Kasumi-1 (cell line): ENCODE data around the gene DAP.

Experiments used
- DNase-seq, 2 experiments: peaks; one replicate each; lab custom pipeline; 2025; lab: John Stamatoyannopoulos, UW

Gene DAP

GRCh38 chr5:10689391-10690081, 71.5 kb downstream of the DAP start:
- no peak for DNase-seq

- DNase-seq = no peak
Measured at GRCh38 chr5:10688651-10689171, 72.3 kb downstream of the DAP start.

GRCh38 chr5:10686890-10687289, 74.1 kb downstream of the DAP start:
- no peak for DNase-seq

- DNase-seq = no peak
Measured at GRCh38 chr5:10685115-10685521, 75.9 kb downstream of the DAP start.

GRCh38 chr5:10684303-10685086, 76.5 kb downstream of the DAP start:
- no peak for DNase-seq

- DNase-seq = no peak
Measured at GRCh38 chr5:10682801-10683525, 78.1 kb downstream of the DAP start.

GRCh38 chr5:10681731-10682679, 79.0 kb downstream of the DAP start:
- DNase-seq = peak; percentile 99

- DNase-seq = peak; percentile 31 to 40
Measured at GRCh38 chr5:10680876-10681481, 80.1 kb downstream of the DAP start.

GRCh38 chr5:10679336-10679988, 81.6 kb downstream of the DAP start:
- DNase-seq = no peak

- DNase-seq = no peak
Measured at GRCh38 chr5:10678244-10678643, 82.8 kb downstream of the DAP start.

GRCh38 chr5:10677533-10677932, 83.5 kb downstream of the DAP start:
- no peak for DNase-seq

GRCh38 chr5:10676946-10677345, 84.1 kb downstream of the DAP start:
- no peak for DNase-seq

- no peak for DNase-seq
Measured at GRCh38 chr5:10676224-10676623, 84.8 kb downstream of the DAP start.

- no peak for DNase-seq
Measured at GRCh38 chr5:10675177-10675700, 85.8 kb downstream of the DAP start.

- no peak for DNase-seq
Measured at GRCh38 chr5:10674582-10674981, 86.5 kb downstream of the DAP start.

- no peak for DNase-seq
Measured at GRCh38 chr5:10674096-10674495, 86.9 kb downstream of the DAP start.

GRCh38 chr5:10673407-10673806, 87.6 kb downstream of the DAP start:
- no peak for DNase-seq

GRCh38 chr5:10673017-10673389, 88.0 kb downstream of the DAP start:
- no peak for DNase-seq

GRCh38 chr5:10672146-10673016, 88.7 kb downstream of the DAP start:
- no peak for DNase-seq
